Keratinocyte (primary cell): Measurements from ENCODE around the gene DPAGT1. TPM values are rescaled to one million over a fixed set of nuclear protein-coding genes. Genes with fewer than 3 reads are reported as not detected.

ENCODE experiments used
- DNase-seq: peaks from one replicate; pipeline ENCODE4 v3.0.0-alpha.2; 2011; ENCODE audit warnings: low read depth, missing footprints, low spot score
- FAIRE-seq: peaks from 2 replicates; lab custom pipeline; 2011; peaks lifted over from hg19 to GRCh38; lab: Jason Lieb, UNC
- H2AFZ ChIP-seq: 2 replicates; pipeline ENCODE4 v1.6.0; 2012; ENCODE audit warnings: low read length, control low read depth, inconsistent platforms; ENCODE audit not compliant: control insufficient read depth
- H3K27ac ChIP-seq: 2 replicates; pipeline ENCODE4 v1.5.1; 2011; ENCODE audit warnings: low read length; ENCODE audit not compliant: control insufficient read depth, insufficient read depth
- H3K27me3 ChIP-seq: 3 replicates; pipeline ENCODE4 v1.6.0; 2011; ENCODE audit warnings: low read length; ENCODE audit not compliant: control insufficient read depth, insufficient read depth; ENCODE audit errors: extremely low read depth
- H3K36me3 ChIP-seq, 2 experiments: 2 replicates in 1 of 2; 3 replicates in 1 of 2; pipeline ENCODE4 v1.5.1; 2011; ENCODE audit warnings: low read length in 2 of 2, mild to moderate bottlenecking in 1 of 2; ENCODE audit not compliant: control insufficient read depth in 2 of 2, insufficient read depth in 2 of 2; ENCODE audit errors: extremely low read depth in 1 of 2
- H3K4me1 ChIP-seq: 3 replicates; pipeline ENCODE4 v1.5.1; 2011; ENCODE audit warnings: low read length; ENCODE audit not compliant: control insufficient read depth, insufficient read depth; ENCODE audit errors: extremely low read depth
- H3K4me2 ChIP-seq: 3 replicates; pipeline ENCODE4 v1.6.0; 2011; ENCODE audit warnings: low read depth, low read length; ENCODE audit not compliant: control insufficient read depth, insufficient read depth; ENCODE audit errors: extremely low read depth
- H3K4me3 ChIP-seq, 3 experiments: fragments of 200-600 bp in 1 of 3; sonication (generic) in 1 of 3; 2 replicates in 2 of 3; 3 replicates in 1 of 3; pipeline ENCODE4 v1.5.1; 2011 to 2016; ENCODE audit warnings: low read length in 3 of 3, mild to moderate bottlenecking in 3 of 3, control low read depth in 2 of 3, inconsistent platforms in 1 of 3, low read depth in 1 of 3, mixed read lengths in 1 of 3, mixed run types in 1 of 3, moderate library complexity in 1 of 3; ENCODE audit not compliant: control insufficient read depth in 2 of 3, insufficient read depth in 2 of 3; ENCODE audit errors: extremely low read depth in 1 of 3
- H3K79me2 ChIP-seq: 2 replicates; pipeline ENCODE4 v1.6.0; 2012; ENCODE audit warnings: low read length; ENCODE audit not compliant: control insufficient read depth, insufficient read depth
- H3K9ac ChIP-seq: 3 replicates; pipeline ENCODE4 v1.6.0; 2011; ENCODE audit warnings: low read length; ENCODE audit not compliant: control insufficient read depth, insufficient read depth; ENCODE audit errors: extremely low read depth
- H3K9me1 ChIP-seq: 3 replicates; pipeline ENCODE4 v1.6.0; 2011; ENCODE audit warnings: low read length; ENCODE audit not compliant: control insufficient read depth, insufficient read depth; ENCODE audit errors: extremely low read depth
- H3K9me3 ChIP-seq: 2 replicates; pipeline ENCODE4 v1.5.1; 2012; ENCODE audit warnings: low read depth, low read length; ENCODE audit not compliant: control insufficient read depth
- H4K20me1 ChIP-seq: 3 replicates; pipeline ENCODE4 v1.6.0; 2011; ENCODE audit warnings: low read length; ENCODE audit not compliant: control insufficient read depth, insufficient read depth; ENCODE audit errors: extremely low read depth
- CTCF ChIP-seq, 3 experiments: IDR thresholded peaks in 1 of 3; conservative IDR thresholded peaks in 1 of 3; optimal IDR thresholded peaks in 1 of 3; 2 replicates in 2 of 3; 3 replicates in 1 of 3; pipeline versions ENCODE3 to v1.5.1; 2011; ENCODE audit warnings: low read length in 3 of 3, mild to moderate bottlenecking in 3 of 3, moderate library complexity in 2 of 3, control low read depth in 1 of 3, inconsistent platforms in 1 of 3; ENCODE audit not compliant: insufficient read depth in 2 of 3; ENCODE audit errors: extremely low read depth in 1 of 3
- EZH2 ChIP-seq: IDR thresholded peaks from one replicate; pipeline ENCODE4 v1.6.1; 2012; ENCODE audit warnings: inconsistent platforms, mild to moderate bottlenecking, low read length, moderate library complexity
- dilution Hi-C: fragments of 300-500 bp; cut with MboI; formaldehyde crosslinking; loops from one replicate; pipeline ENCODE4 v1.7.0; 2020; ENCODE audit warnings: low sequenced_read_pairs; ENCODE audit not compliant: extremely low pct_ligation_motif_present
- polyA plus RNA-seq, 5 experiments: library from polyadenylated mRNA; depleted of rRNA in 3 of 5; stranded (reverse) in 3 of 5; stranded (forward) in 1 of 5; unstranded in 1 of 5; fragments of >200 nt; gene quantifications; 1 replicate in 1 of 5; 2 replicates in 3 of 5; 3 replicates in 1 of 5; pipeline versions ENCODE4 v1.2.1 to v1.2.3, GENCODE V29; 2011 to 2012; ENCODE audit warnings: missing spikeins in 2 of 5, low read depth in 1 of 5, low replicate concordance in 1 of 5

The DPAGT1 gene
- polyA plus RNA-seq, 1 donor (not counting 4 experiments of a cell fraction or from before 2014, with no cell fraction given), result 59.7 TPM

- H3K4me3 ChIP-seq, result no peak overlapping the region
- no peaks in the 10 kb centered on the region for H3K9me3 ChIP-seq
- no peaks in the 10 kb centered on the region for H3K27me3 ChIP-seq
- no peak overlapping the region for H3K9ac ChIP-seq
- no peak overlapping the region for H3K27ac ChIP-seq
- no peaks in the 10 kb centered on the region for H4K20me1 ChIP-seq
- no peak overlapping the region for H3K4me2 ChIP-seq
- no peak overlapping the region for H2AFZ ChIP-seq
- H3K4me1 ChIP-seq, result peaks cover 30% of the 10 kb centered on the region
- H3K79me2 ChIP-seq, result peaks cover 42% of the 10 kb centered on the region
- H3K36me3 ChIP-seq, result peaks cover 24 to 25% of the 10 kb centered on the region in 2 experiments
- TF ChIP-seq CTCF (optimal IDR thresholded peaks at IDR 0.05 in 1 of 3, IDR thresholded peaks at IDR 0.05 in 1 of 3, conservative IDR thresholded peaks at IDR 0.05 in 1 of 3; ENCODE audit: extremely low read depth in 1 of 3, insufficient read depth in 2 of 3, low read length in 3 of 3) (no peak), EZH2 (no peak)
- dilution Hi-C loops, result no loop called here
- no peak for DNase-seq
- FAIRE-seq, result no peak
- H3K9me1 ChIP-seq, result no peaks in the 10 kb centered on the region
These were observed 10.5 kb downstream of the DPAGT1 start for GRCh38 chr11:119091178-119091577.

GRCh38 chr11:119089319-119089718 lies 12.3 kb downstream of the DPAGT1 start:
- H3K27ac ChIP-seq, result no peak overlapping the region
- H3K79me2 ChIP-seq, result peaks cover 42% of the 10 kb centered on the region
- no peaks in the 10 kb centered on the region for H4K20me1 ChIP-seq
- TF ChIP-seq EZH2 (no peak), CTCF (optimal IDR thresholded peaks at IDR 0.05 in 1 of 3, IDR thresholded peaks at IDR 0.05 in 1 of 3, conservative IDR thresholded peaks at IDR 0.05 in 1 of 3; ENCODE audit: extremely low read depth in 1 of 3, insufficient read depth in 2 of 3, low read length in 3 of 3) (no peak)
- DNase-seq, result no peak
- H2AFZ ChIP-seq, result no peak overlapping the region
- no peaks in the 10 kb centered on the region for H3K27me3 ChIP-seq
- H3K9me3 ChIP-seq, result no peaks in the 10 kb centered on the region
- peaks cover 24 to 25% of the 10 kb centered on the region in 2 experiments for H3K36me3 ChIP-seq
- no peak overlapping the region for H3K9ac ChIP-seq
- H3K4me2 ChIP-seq, result no peak overlapping the region
- no peak for FAIRE-seq
- H3K4me1 ChIP-seq, result peaks cover 36% of the 10 kb centered on the region
- no peaks in the 10 kb centered on the region for H3K9me1 ChIP-seq
- no peak overlapping the region for H3K4me3 ChIP-seq
- dilution Hi-C loops, result no loop called here
